NT2/D1 (cell line): ENCODE results near the gene PIKFYVE.
A peak's percentile ranks its signal among the peaks of the same experiment; 100 is the strongest.

Source experiments
- DNase-seq: peaks from one replicate; pipeline ENCODE4 v3.0.0-alpha.2; 2011; ENCODE audit warnings: low read depth, low spot score
- H3K27me3 ChIP-seq: 2 replicates; pipeline ENCODE4 v1.6.0; 2011; ENCODE audit warnings: mild to moderate bottlenecking; ENCODE audit not compliant: insufficient read length, insufficient read depth
- H3K36me3 ChIP-seq: 2 replicates; pipeline ENCODE4 v1.6.1; 2011; ENCODE audit warnings: mild to moderate bottlenecking, low read length, mixed read lengths; ENCODE audit not compliant: insufficient read depth, insufficient read length
- H3K4me1 ChIP-seq: 2 replicates; pipeline ENCODE4 v1.5.1; 2011; ENCODE audit not compliant: insufficient read depth, insufficient read length
- H3K4me3 ChIP-seq: 2 replicates; pipeline ENCODE4 v1.5.1; 2011; ENCODE audit warnings: low read depth; ENCODE audit not compliant: insufficient read length
- H3K9ac ChIP-seq: 2 replicates; pipeline ENCODE4 v1.6.0; 2011; ENCODE audit warnings: low read depth; ENCODE audit not compliant: insufficient read length
- H3K9me3 ChIP-seq: 2 replicates; pipeline ENCODE4 v1.5.1; 2011; ENCODE audit warnings: mild to moderate bottlenecking, low read length; ENCODE audit not compliant: insufficient read depth
- SUZ12 ChIP-seq: IDR thresholded peaks from 2 replicates; pipeline ENCODE4 v1.6.1; 2011; ENCODE audit not compliant: insufficient read length, insufficient read depth; ENCODE audit errors: extremely low read depth
- YY1 ChIP-seq: IDR thresholded peaks from 2 replicates; pipeline ENCODE4 v1.6.1; 2011; ENCODE audit not compliant: insufficient read length, insufficient read depth
- ZNF274 ChIP-seq: IDR thresholded peaks from 2 replicates; pipeline ENCODE4 v1.6.1; 2011; ENCODE audit warnings: mild to moderate bottlenecking, low read depth, low read length

Gene PIKFYVE

DNA sequence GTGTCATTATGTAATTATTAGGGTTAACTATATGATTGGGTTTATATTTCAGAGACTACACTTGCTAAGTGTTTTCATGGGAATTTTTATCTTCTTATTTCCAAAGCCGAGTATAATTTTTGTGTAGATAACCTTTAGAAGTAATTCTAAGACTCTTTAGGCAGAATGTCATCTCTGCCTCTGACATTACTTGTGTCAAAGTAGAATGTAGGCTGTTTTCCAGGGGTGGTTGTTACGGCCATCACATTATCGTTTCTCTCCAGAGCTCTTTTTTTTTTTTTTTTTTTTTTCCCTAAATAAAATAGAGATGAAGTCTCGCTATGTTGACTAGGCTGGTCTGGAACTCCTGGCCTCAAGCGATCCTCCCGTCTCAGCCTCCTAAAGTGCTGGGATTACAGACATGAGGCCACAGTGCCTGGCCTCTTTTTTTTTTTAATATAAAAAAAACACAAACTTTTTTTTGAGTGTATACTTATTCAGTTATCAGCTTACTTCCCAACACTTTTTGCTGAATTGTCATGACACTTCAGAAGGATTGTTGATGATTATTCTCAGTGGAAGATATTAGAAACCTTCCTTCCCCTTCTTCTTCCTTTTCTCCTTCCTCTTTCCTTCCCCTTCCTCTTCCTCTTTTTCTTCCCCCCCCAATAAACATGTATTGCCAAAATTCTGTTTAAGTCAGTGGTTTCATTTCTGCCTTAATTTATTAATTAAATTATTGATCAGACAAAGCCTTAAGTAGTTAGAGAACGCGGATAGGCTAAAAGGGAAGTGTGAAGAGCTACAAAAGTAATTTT is 2.3 kb downstream of the PIKFYVE start:
- Histone ChIP-seq H3K36me3 (peaks cover 30% of the 10 kb centered on the region), H3K4me1 (no peaks in the 10 kb centered on the region), H3K27me3 (no peaks in the 10 kb centered on the region), H3K9me3 (no peaks in the 10 kb centered on the region), H3K4me3 (peak overlapping the region; percentile 78), H3K9ac (peak overlapping the region; percentile 47)
- TF ChIP-seq YY1 = no peak
- TF ChIP-seq SUZ12 = no peak
- TF ChIP-seq ZNF274 = no peak
- DNase-seq = no peak

DNA sequence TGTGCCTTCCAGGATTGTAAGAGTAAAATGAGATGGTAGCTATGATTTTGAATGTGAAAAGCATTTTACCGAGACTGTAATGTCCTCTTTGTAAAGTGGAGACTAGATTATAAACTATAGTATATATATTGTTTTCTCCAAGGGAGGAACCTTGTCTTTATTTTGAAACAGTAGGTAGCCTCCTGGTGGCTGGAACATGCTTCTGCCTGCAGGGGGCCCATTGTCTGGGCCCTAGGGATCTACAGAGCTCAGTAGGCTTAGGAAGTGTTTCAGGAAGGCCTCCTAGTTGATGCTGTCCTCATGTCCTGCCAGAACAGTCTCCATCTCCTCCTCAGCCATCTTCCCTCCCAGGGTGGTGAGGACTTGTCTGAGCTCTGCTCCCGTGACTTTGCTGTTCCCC is 3.0 kb downstream of the PIKFYVE start:
- DNase-seq = no peak
- no peak overlapping the region for H3K9ac ChIP-seq
- H3K36me3 ChIP-seq = peaks cover 38% of the 10 kb centered on the region
- TF ChIP-seq SUZ12 = no peak
- H3K4me1 ChIP-seq = no peaks in the 10 kb centered on the region
- H3K4me3 ChIP-seq = no peak overlapping the region
- H3K9me3 ChIP-seq = no peaks in the 10 kb centered on the region
- H3K27me3 ChIP-seq = no peaks in the 10 kb centered on the region

DNA sequence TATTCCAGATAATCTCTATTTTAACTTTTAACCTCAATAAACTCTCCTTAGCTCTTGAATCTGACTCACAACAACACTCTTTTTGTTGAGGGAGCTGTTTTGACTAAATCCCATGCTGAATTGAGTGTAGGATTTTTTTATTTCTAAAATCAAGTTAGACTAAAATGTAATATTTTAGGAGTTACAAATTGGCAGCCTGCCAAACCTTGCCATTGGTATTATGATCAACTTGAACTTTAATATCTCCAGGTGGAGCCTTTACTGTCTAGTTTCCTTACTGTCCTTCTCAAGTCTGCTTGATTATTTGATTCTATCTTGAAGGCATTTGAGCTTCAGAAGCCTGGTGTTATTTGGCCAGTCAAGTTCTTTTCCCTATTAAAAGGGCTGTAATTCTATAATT is 8.7 kb downstream of the PIKFYVE start:
- no peaks in the 10 kb centered on the region for H3K27me3 ChIP-seq
- H3K9ac ChIP-seq = no peak overlapping the region
- no peak for DNase-seq
- H3K4me3 ChIP-seq = no peak overlapping the region
- no peaks in the 10 kb centered on the region for H3K4me1 ChIP-seq
- peaks cover 76% of the 10 kb centered on the region for H3K36me3 ChIP-seq
- H3K9me3 ChIP-seq = peaks cover 3% of the 10 kb centered on the region; the same call in 1 of the 2 replicates
- TF ChIP-seq ZNF274 (no peak), YY1 (no peak), SUZ12 (no peak)

DNA sequence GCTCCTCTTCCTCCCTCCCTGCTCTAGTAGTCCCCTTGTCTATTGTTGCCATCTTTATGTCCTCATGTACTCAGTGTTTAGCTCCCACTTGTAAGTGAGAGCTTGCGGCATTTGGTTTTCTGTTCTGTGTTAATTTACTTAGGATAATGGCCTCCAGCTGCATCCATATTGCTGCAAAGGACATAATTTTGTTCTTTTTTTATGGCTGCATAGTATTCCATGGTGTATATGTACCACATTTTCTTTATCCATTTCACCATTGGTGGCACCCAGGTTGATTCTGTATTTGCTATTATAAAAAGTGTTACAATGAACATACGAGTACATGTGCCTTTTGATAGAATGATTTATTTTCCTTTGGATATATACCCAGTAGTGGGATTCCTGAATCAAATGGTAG is 12.5 kb downstream of the PIKFYVE start:
- Histone ChIP-seq H3K9ac (no peak overlapping the region), H3K4me1 (no peaks in the 10 kb centered on the region), H3K27me3 (no peaks in the 10 kb centered on the region), H3K36me3 (peaks cover 83% of the 10 kb centered on the region), H3K4me3 (no peak overlapping the region), H3K9me3 (peaks cover 3% of the 10 kb centered on the region; the same call in 1 of the 2 replicates)
- DNase-seq = no peak
- TF ChIP-seq YY1 (no peak), ZNF274 (no peak), SUZ12 (no peak)

DNA sequence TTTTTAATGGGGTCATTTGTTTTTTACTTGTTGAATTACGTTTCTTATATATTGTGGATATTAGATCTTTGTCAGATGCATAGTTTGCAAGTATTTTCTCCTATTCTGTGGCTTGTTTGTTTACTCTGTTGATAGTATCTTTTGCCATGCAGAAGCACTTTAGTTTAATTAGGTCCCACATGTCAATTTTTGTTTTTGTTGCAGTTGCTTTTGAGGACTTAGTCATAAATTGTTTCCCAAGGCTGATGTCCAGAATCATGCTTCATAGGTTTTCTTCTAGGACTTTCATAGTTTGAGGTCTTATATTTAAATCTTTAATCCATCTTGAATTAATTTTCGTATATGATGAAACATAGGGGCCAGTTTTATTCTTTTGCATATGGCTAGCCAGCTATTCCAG is 13.2 kb downstream of the PIKFYVE start:
- Histone ChIP-seq H3K4me3 (no peak overlapping the region), H3K36me3 (peaks cover 78% of the 10 kb centered on the region), H3K4me1 (no peaks in the 10 kb centered on the region), H3K27me3 (no peaks in the 10 kb centered on the region), H3K9me3 (peaks cover 3% of the 10 kb centered on the region; the same call in 1 of the 2 replicates), H3K9ac (no peak overlapping the region)
- TF ChIP-seq YY1 = no peak
- TF ChIP-seq SUZ12 = no peak
- TF ChIP-seq ZNF274 = no peak
- DNase-seq = no peak

DNA sequence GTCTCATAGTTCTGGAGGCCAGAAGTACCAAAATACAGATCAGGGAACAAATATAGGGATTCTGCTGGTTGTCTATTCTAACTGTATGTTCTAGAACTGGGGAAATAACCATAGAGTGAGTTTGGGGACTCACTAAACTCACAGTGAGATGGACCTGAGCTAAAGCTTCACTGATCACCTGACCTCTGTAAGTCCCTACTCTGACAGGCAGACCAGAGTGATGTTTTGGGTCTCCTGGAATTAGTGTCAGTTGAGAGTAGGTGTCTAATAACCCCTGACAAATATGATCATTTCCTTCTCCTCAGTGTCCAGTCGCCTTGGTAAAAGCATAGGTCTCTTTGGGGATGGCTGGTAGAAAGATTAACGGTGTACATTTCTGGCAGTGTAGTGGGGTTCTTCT is 14.2 kb downstream of the PIKFYVE start:
- H3K9me3 ChIP-seq = peaks cover 3% of the 10 kb centered on the region; the same call in 1 of the 2 replicates
- TF ChIP-seq SUZ12 (no peak), YY1 (no peak), ZNF274 (no peak)
- no peak for DNase-seq
- H3K9ac ChIP-seq = no peak overlapping the region
- H3K4me1 ChIP-seq = no peaks in the 10 kb centered on the region
- no peak overlapping the region for H3K4me3 ChIP-seq
- no peaks in the 10 kb centered on the region for H3K27me3 ChIP-seq
- H3K36me3 ChIP-seq = peaks cover 70% of the 10 kb centered on the region

DNA sequence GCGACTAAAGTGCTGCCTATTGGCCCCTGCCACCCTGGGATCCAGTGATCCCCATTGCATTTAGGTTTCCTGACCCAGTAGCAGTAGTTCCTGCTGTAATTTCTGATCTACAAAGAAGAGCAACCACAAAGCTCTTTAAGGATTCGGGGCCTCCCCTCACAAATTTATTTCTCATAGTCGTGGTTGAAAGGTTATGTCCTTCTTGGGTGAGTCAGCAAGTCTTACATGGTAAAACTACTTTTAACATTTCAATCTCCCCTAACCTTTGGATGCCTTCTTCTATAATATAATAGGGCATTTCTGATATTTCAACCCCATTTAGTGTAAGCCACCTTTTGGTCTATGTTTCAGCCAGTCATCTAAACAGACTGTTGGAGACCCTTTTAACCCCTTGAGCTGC is 14.9 kb downstream of the PIKFYVE start:
- H3K27me3 ChIP-seq = no peaks in the 10 kb centered on the region
- H3K36me3 ChIP-seq = peaks cover 71% of the 10 kb centered on the region
- DNase-seq = no peak
- no peak overlapping the region for H3K4me3 ChIP-seq
- peaks cover 3% of the 10 kb centered on the region; the same call in 1 of the 2 replicates for H3K9me3 ChIP-seq
- TF ChIP-seq ZNF274 (no peak), YY1 (no peak), SUZ12 (no peak)
- no peak overlapping the region for H3K9ac ChIP-seq
- no peaks in the 10 kb centered on the region for H3K4me1 ChIP-seq

DNA sequence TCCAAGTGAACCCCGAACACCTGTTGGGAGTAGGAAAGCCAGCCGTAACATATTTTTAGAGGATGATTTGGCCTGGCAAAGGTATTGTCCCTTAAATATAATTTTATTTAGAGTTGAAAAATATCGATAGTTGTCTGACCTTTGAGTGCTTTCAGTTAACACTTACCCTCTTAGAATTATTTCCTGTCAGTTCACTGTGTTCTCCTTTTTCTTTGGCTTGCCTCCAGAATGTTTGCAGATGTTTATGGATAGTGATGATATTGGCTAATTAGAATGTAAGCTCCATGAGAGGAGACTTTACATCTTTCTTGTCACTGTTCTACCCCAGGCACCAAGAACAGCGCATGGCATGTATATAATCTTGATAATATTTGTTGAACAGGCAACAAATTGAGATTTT is 19.8 kb downstream of the PIKFYVE start:
- H3K27me3 ChIP-seq = no peaks in the 10 kb centered on the region
- peaks cover 70% of the 10 kb centered on the region for H3K36me3 ChIP-seq
- H3K4me1 ChIP-seq = no peaks in the 10 kb centered on the region
- no peak for DNase-seq
- no peak overlapping the region for H3K9ac ChIP-seq
- no peaks in the 10 kb centered on the region for H3K9me3 ChIP-seq
- no peak overlapping the region for H3K4me3 ChIP-seq
- TF ChIP-seq YY1 = no peak
- no peak for TF ChIP-seq SUZ12
- no peak for TF ChIP-seq ZNF274
